Measurements from ENCODE around the gene SYT2.
"Not testable (repeated sequence)": the region's sequence is repeated elsewhere in the genome, so short reads cannot be mapped to it uniquely, and the experiment has no call there.

Gene SYT2

GRCh38 chr1:202623075-202623474 lies 87.2 kb downstream of the SYT2 start:
- peak; percentile 40 for DNase-seq (ENCODE audit: low spot score)

- no peak for DNase-seq (ENCODE audit: low spot score)
These were observed 87.9 kb downstream of the SYT2 start for GRCh38 chr1:202622388-202622787.

GRCh38 chr1:202621446-202621845 lies 88.8 kb downstream of the SYT2 start:
- no peak for DNase-seq (ENCODE audit: low spot score)

GRCh38 chr1:202620036-202620435 lies 90.2 kb downstream of the SYT2 start:
- DNase-seq (ENCODE audit: low spot score): not testable (repeated sequence)

- no peak for DNase-seq (ENCODE audit: low spot score)
These were observed 90.7 kb downstream of the SYT2 start for GRCh38 chr1:202619505-202619904.

- not testable (repeated sequence) for DNase-seq (ENCODE audit: low spot score)
These were observed 91.2 kb downstream of the SYT2 start for GRCh38 chr1:202619012-202619411.

GRCh38 chr1:202616355-202616915 lies 93.8 kb downstream of the SYT2 start:
- DNase-seq (ENCODE audit: low spot score): no peak

- DNase-seq (ENCODE audit: low spot score): peak; percentile 49
These were observed 94.5 kb downstream of the SYT2 start for GRCh38 chr1:202615501-202616354.

- DNase-seq (ENCODE audit: low spot score): not testable (repeated sequence)
These were observed 95.1 kb downstream of the SYT2 start for GRCh38 chr1:202615208-202615500.

GRCh38 chr1:202614363-202615207 lies 95.7 kb downstream of the SYT2 start:
- not testable (repeated sequence) for DNase-seq (ENCODE audit: low spot score)

- DNase-seq (ENCODE audit: low spot score): no peak
These were observed 96.7 kb downstream of the SYT2 start for GRCh38 chr1:202613571-202613970.

- DNase-seq (ENCODE audit: low spot score): not testable (repeated sequence)
These were observed 98.2 kb downstream of the SYT2 start for GRCh38 chr1:202612036-202612435.

GRCh38 chr1:202605515-202605914 lies 104.7 kb downstream of the SYT2 start:
- no peak for DNase-seq (ENCODE audit: low spot score)

GRCh38 chr1:202603435-202603834 lies 106.8 kb downstream of the SYT2 start:
- DNase-seq (ENCODE audit: low spot score): no peak

- no peak for DNase-seq (ENCODE audit: low spot score)
These were observed 109.7 kb downstream of the SYT2 start for GRCh38 chr1:202600432-202601041.

GRCh38 chr1:202599669-202600431 lies 110.4 kb downstream of the SYT2 start:
- DNase-seq (ENCODE audit: low spot score): peak; percentile 89

GRCh38 chr1:202597090-202597761 lies 113.0 kb downstream of the SYT2 start:
- no peak for DNase-seq (ENCODE audit: low spot score)

GRCh38 chr1:202596638-202597037 lies 113.6 kb downstream of the SYT2 start:
- no peak for DNase-seq (ENCODE audit: low spot score)

GRCh38 chr1:202593845-202594244 lies 116.4 kb downstream of the SYT2 start:
- DNase-seq (ENCODE audit: low spot score): no peak

GRCh38 chr1:202592146-202592545 lies 118.1 kb downstream of the SYT2 start:
- no peak for DNase-seq (ENCODE audit: low spot score)

GRCh38 chr1:202591515-202591914 lies 118.7 kb downstream of the SYT2 start:
- DNase-seq (ENCODE audit: low spot score): no peak

All from AG08395 (cell line).